LNCaP clone FGC (cell line): ENCODE measurements around the gene DNAAF1.
"Not testable (repeated sequence)": the region's sequence is repeated elsewhere in the genome, so short reads cannot be mapped to it uniquely, and the experiment has no call there.

Experiments used
- DNase-seq: peaks from one replicate; pipeline ENCODE4 v3.0.0-alpha.2; 2011; ENCODE audit warnings: low read depth
- H3K4me3 ChIP-seq: 2 replicates; pipeline ENCODE4 v1.5.1; 2011; ENCODE audit warnings: mild to moderate bottlenecking, low read depth, low read length, control low read depth
- CTCF ChIP-seq: IDR thresholded peaks from 2 replicates; pipeline ENCODE4 v1.5.1; 2012; ENCODE audit warnings: mild to moderate bottlenecking; ENCODE audit not compliant: control insufficient read depth, insufficient read depth; ENCODE audit errors: extremely low read depth

Gene DNAAF1

GRCh38 chr16:84115919-84116719 is 29.0 kb upstream of the DNAAF1 start:
- peak; percentile 23 for TF ChIP-seq CTCF
- peak overlapping the region; percentile 93 for H3K4me3 ChIP-seq
- peak; percentile 18 for DNase-seq

- peak within 1 kb of the TSS; percentile 93 for H3K4me3 ChIP-seq
- peak; percentile 90 for DNase-seq
- no peak for TF ChIP-seq CTCF
Measured at GRCh38 chr16:84116720-84117493, 28.2 kb upstream of the DNAAF1 start, which contains the start of gene MBTPS1. MBTPS1 (minus strand) TSS chr16:84116942; CDS start chr16:84101783, 15,159 bp downstream.

- DNase-seq: no peak
- TF ChIP-seq CTCF: no peak
- H3K4me3 ChIP-seq: peak overlapping the region; percentile 93
Measured at GRCh38 chr16:84117494-84117843, 27.6 kb upstream of the DNAAF1 start.

- H3K4me3 ChIP-seq, DNase-seq: not testable (repeated sequence)
Measured at GRCh38 chr16:84118315-84118714, 26.8 kb upstream of the DNAAF1 start.

- no peak for TF ChIP-seq CTCF
- H3K4me3 ChIP-seq: no peak overlapping the region
Measured at GRCh38 chr16:84119368-84119767, 25.7 kb upstream of the DNAAF1 start.

GRCh38 chr16:84120023-84120422 is 25.1 kb upstream of the DNAAF1 start:
- no peak for TF ChIP-seq CTCF
- no peak for DNase-seq
- no peak overlapping the region for H3K4me3 ChIP-seq

More at GRCh38 chr16:84119368-84119767, 25.7 kb upstream of the DNAAF1 start:
- no peak for DNase-seq

- no peak for DNase-seq
- H3K4me3 ChIP-seq: no peak overlapping the region
Measured at GRCh38 chr16:84121007-84121406, 24.1 kb upstream of the DNAAF1 start.

More at GRCh38 chr16:84121007-84121406, 24.1 kb upstream of the DNAAF1 start:
- no peak for TF ChIP-seq CTCF
